Measurements from ENCODE around the gene AFF3.

DNA sequence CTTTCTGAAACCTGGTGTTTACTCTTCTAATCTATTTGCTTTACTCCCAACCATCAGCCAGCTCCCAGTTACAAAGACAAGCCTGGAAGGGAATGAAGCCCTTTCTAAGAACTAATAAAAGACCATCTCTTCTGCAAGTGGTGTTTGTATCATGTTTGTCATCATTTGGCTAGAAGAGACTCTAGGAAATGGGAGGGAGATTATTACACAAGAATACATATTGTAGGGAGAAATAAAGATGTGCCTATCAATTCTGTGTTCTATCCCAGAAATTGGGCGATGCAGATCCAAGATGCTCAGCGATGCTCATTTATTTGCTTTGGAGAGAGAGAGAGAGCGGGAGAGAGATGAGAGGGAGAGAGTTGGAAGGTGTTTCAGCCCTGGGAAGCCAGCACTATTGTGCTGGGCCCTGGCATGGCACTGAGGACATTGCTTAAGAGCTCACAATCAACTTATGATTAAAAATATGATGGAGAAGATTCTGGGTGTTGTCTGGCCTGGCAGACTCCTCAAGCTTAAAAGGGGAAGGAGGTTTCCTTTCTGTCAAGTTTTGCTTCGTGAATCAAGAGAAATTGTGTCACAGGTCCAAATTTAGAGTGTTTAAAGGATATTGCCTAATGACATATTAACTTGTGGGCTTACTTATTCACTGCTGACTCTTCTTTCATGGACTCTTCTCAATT is 41.8 kb upstream of the AFF3 start:
- no peak for TF ChIP-seq POLR2A (IDR thresholded peaks at IDR 0.05)
- TF ChIP-seq, protein P1, sequence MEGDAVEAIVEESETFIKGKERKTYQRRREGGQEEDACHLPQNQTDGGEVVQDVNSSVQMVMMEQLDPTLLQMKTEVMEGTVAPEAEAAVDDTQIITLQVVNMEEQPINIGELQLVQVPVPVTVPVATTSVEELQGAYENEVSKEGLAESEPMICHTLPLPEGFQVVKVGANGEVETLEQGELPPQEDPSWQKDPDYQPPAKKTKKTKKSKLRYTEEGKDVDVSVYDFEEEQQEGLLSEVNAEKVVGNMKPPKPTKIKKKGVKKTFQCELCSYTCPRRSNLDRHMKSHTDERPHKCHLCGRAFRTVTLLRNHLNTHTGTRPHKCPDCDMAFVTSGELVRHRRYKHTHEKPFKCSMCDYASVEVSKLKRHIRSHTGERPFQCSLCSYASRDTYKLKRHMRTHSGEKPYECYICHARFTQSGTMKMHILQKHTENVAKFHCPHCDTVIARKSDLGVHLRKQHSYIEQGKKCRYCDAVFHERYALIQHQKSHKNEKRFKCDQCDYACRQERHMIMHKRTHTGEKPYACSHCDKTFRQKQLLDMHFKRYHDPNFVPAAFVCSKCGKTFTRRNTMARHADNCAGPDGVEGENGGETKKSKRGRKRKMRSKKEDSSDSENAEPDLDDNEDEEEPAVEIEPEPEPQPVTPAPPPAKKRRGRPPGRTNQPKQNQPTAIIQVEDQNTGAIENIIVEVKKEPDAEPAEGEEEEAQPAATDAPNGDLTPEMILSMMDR (IDR thresholded peaks at IDR 0.05) = no peak
